HG03045 (cell line): ENCODE data around the gene ABRAXAS1.

Experiments
- ATAC-seq: cut with Tn5 transposase; IDR thresholded peaks from one replicate; pipeline ENCODE4 v1.9.1; 2021; ENCODE audit warnings: mild to moderate bottlenecking, moderate library complexity; ENCODE audit not compliant: unreplicated experiment

ABRAXAS1 gene

DNA sequence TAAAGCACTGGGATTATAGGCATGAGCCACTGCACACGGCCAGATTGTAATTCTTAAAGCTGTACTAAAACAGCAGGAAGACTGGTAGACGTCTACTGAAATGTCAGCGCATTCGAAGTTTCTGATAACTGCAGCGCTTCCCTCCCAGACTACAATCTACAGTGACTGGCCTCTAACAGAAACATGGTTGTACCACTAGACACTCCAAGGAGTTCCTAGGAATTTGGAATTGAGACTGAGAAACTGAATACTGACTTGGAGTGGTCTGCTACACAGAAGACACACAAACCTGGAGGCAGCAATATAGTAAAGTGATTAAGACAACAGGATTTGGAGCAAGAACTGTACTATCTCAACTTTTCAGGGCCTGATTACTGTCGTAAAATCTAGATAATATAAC lies 30.2 kb downstream of the ABRAXAS1 start:
- no peak for ATAC-seq

DNA sequence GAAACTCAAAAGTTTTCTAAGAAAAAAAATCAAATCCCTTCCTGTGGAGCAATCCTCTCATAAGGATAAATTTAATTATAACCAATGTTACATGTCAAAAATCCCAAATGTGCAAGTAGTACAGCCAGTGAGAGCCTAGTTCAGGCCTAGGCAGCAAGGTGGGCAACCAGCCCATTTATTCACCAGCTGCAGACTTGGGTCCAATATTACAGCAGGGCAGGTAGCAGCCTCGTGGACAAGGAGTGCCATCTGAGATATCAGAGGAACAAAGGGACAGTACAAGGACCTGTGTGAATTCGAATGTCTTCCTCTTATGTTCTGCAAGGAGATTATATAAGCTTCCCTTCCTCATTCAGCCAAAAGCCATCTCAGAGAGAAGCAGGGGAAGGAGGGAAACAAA lies 35.9 kb downstream of the ABRAXAS1 start:
- ATAC-seq = no peak

DNA sequence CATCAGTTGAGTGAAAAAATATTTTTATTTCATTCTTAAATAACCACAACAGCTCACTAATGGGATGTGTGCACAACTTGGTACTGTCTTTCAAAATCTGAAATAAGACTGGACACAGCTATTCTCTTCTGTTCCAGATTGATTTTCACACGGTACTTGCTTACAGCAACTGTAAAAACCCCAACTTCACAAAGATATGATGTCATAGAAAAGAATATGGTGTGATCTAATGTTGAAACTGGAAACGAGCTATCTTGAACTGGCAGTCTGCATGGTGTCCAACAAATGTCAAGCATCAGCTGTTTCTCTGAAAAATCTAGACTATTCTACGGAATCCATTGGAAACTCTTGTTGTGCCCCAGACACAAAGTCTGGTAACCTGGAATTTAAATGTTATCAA lies 44.0 kb downstream of the ABRAXAS1 start:
- ATAC-seq = no peak

DNA sequence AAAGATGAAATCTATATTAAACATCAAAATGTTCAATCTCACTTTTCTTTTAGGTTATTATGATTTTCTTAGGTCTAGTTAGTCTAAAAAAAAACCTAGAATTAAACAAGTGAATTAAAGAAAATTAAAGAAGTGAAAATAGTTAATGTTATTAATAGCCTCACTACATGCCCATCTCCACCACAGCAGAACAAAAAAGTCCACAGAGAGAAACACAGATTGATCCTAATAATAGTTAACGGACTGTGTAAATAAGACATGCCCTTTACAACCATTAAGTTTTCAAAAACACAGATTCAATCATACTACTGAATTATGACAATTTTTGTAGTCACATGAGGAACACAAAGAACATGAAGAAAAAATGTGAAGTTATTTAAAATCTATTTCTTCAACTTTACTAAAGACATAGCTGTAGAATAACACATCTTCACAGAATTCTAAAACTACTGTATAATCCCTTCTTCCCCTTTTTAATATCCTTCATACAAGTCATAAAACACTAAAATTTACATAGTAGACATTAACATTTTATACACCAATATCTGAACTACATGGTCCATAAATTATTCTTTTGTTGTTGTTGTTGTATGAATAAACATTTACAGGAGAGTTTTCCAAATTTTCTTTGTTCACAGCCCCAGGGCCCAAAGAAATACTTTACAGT lies 44.6 kb downstream of the ABRAXAS1 start:
- no peak for ATAC-seq

DNA sequence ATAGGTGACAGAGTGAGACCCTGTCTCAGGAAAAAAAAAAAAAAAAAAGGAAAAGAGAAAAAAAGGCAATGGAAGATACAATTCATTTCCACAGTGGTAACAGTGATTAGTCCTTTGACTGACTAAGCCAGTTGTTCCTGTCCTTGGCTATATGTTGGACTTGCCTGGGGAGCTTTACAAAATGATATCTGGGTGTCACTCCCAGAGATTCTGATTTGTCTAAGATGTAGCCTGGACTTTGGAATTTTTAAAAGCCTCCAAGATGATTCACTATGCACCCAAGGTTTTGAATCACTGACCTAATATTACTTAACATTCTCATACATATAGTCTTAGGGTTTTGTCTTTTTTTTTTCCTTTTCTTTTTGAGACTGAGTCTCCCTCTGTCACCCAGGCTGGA lies 46.2 kb downstream of the ABRAXAS1 start:
- ATAC-seq = no peak

DNA sequence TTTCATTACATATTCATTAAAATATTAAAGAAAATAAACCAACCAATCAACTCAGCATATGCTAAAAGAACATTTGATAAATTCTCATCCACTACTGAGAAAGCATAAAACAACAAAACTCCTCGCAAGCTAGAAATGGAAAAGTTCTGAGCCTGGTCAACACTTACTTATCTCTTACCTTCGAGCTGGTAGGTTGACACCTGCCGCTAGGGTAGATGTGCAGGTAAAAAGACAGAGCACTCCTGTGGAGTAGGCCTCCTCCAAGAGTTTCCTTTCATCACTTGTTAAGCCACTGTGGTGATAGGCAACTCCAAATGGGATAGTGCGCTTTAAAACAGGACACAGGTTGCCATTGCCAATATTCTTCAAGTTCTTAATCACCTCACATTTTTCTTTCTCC lies 48.2 kb downstream of the ABRAXAS1 start:
- ATAC-seq = no peak

DNA sequence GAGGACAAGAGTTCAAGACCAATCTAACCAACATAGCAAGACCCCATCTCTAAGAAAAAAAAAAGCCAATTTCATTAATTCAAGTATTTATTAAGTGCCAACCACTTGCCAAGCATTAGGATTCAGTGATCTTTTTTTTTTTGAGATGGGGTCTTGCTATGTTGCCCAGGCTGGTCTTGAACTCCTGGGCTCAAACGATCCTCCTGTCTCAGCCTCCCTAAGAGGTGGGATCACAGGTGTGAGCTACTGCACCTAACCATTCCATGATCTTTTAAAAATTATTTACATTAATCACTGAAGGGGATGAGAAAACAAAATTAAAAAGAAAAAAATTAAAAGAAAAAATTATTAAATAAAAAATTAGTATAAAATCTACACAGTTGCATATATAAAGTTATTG lies 53.7 kb downstream of the ABRAXAS1 start:
- ATAC-seq = no peak

DNA sequence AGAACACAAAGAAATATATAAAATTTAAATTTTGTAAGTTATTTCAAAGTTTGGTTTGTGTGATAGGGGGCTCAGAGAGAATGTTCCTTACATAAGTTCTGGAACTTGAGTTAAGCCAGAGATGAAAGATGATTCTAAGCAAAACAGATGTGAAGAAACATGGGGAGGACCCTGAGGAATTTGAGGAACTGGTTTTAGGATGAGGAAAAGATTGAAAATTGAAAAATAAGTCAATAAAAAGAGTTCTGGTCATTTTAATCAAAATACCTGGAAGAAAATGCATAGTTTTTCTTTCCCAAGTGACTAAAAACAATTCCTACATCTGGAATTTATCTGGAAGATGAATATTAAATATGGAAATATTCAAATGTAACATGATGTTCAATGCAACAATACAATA lies 66.7 kb downstream of the ABRAXAS1 start:
- ATAC-seq = no peak

DNA sequence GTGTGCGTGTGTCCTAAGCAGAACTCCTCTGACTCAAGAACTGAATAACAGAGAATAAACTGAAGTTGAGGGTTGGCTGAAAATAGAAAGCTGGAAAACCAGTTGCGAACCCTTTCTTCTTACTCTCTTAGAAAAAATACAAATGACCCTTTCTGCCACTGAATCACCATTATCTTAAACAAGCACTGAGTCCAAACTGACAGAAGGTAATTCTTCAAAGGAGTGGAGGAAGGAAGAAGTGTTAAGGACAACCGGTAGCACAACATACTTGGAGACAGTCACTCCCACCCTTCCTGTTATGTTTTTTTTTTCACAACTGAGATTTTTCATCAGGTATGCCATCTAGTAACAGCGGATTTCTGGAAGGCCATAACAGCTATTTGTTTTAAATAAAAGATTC lies 67.3 kb downstream of the ABRAXAS1 start:
- ATAC-seq = no peak

DNA sequence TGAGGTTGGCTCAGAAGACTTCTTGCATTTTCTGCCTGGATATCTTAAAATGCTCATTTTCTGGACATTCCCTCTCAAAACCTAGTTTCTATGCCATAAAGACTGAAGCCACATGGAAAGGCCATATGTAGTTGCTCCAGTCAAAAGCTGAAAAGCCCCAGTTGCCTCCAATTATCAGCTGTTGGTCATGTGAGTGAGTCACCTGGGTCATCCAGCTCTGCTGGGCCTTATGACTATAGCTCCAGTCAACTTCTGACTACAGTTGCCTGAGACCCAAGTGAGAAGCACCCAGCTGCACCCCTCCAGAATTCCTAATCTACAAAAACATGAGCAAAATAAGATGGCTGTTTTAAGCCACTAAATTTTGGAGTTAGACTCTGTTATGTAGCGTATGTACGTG lies 71.2 kb downstream of the ABRAXAS1 start:
- ATAC-seq = no peak
